Esophagus squamous epithelium (tissue), 4 donors: ENCODE results near the gene SPC24.
"Not testable (repeated sequence)": the region's sequence is repeated elsewhere in the genome, so short reads cannot be mapped to it uniquely, and the experiment has no call there.

Source experiments
- CTCF ChIP-seq, 6 experiments: fragments of 450-650 bp in 4 of 6; fragments of 200-600 bp in 2 of 6; sonication (generic) in 2 of 6; IDR thresholded peaks; one replicate each; pipeline ENCODE4 v1.5.1; 2016 to 2019; ENCODE audit warnings: antibody characterized with exemption in 6 of 6, mild to moderate bottlenecking in 4 of 6, moderate library complexity in 4 of 6
- POLR2A ChIP-seq, 4 donors: fragments of 450-650 bp; IDR thresholded peaks; one replicate each; pipeline ENCODE4 v1.6.1; 2017; ENCODE audit warnings: antibody characterized with exemption in 4 of 4, mild to moderate bottlenecking in 4 of 4, moderate library complexity in 3 of 4

DNA sequence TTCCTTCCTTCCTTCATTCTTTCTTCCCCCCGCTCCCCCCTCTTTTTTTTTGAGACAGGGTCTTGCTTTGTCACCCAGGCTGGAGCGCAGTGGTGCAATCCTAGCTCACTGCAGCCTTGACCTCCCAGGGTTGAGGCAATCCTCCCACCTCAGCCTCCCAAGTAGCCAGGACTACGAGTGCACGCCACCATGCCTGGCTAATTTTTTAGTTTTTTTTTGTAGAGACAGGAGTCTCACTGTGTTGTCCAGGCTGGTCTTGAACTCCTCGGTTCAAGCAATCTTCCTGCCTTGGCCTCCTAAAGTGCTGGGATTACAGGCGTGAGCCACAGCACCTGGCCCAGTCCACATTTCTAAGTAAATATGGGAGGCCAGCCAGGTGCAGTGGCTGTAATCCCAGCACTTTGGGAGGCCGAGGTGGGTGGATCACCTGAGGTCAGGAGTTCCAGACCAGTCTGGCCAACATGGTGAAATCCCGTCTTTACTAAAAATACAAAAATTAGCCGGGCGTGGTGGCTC is 15.5 kb downstream of the SPC24 start:
- not testable (repeated sequence) for TF ChIP-seq POLR2A, CTCF (IDR thresholded peaks at IDR 0.05)
